ENCODE data around the gene CDH13.

Gene CDH13

DNA sequence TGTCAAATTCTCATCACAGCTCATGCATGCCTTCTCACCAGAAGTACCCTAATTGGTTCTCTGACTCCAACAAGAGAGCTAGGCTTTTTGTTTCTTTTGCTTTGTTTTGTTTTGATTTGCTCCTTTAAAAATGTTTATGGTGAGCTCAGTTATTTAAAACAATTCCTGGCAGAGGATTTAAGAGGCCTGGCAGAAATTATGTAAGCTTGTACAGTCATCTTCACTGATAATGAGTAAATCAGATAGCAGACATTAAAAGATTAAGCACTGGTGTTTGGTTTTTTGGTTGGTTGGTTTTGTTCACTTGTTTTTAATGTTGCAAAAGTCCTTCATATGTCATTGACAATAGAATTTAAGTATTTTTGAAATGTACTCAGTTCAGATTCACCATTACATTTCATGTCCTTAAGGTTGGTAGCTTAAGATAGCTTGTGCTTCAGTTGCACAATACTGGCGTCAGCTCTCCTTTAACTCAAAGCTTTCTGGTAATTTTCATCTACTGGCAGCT, 378.9 kb downstream of the CDH13 start:
- no peak for DNase-seq

DNA sequence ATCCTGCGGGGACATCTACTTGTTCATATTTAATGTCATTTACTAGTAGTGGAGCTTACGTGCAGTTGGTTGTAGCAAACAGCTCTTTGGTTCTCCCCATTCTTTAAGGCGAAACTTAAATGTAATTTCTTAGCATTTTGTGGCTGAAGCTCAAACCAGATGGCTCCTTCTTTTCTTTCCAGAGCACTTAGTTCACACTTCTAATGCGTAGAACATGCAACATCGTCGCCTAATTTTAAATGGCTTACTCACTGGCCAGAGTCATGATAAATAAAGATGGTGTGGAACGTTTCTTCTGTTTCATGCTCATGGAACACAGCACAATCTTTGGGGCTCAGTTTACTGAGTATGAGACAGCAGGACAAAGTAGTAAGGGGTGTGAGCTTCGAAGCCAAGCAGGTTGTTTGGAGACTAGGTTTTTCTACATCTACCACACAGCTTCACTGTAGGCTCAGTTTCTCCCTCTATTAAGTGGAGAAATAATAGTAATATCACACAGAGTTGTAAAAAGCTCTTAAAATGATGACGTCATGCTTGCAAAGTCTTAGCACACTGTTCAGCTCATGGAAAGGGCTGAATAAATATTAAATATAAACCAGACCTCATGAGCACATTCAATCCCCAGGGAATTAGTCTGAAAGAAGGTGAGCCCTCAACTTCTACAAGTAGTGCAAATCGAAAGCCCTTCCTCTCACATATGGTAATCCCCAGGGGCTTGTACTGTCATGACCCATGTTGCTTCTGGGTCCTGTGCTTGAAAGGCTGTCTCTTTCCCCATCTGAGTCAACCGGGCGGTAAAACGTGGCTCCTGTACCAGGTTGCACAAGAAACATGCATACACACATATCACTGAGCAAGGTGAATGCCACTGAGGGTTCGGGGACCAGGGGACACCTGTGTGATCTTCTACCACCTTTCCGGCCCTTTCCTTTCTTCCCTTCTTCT, 384.3 kb downstream of the CDH13 start:
- no peak for DNase-seq

DNA sequence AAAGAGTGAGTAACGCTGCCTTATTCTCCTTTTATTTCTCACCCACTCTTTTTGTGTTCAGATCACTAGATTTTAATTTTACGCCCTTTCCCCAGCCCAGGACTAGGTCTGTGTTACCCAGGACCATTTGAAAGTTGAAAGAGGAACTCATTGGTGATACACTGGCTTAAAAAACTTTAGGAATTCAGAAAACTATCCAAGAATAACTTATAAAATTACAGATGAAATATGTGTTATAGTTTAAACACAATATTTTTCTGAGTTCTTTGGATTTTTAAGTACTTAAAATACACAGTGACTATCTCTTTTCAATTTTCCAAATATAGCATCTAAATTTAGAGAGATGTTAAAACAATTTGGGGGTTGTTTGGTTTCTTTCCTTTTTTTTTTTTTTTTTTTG, 385.2 kb downstream of the CDH13 start:
- DNase-seq, result no peak

DNA sequence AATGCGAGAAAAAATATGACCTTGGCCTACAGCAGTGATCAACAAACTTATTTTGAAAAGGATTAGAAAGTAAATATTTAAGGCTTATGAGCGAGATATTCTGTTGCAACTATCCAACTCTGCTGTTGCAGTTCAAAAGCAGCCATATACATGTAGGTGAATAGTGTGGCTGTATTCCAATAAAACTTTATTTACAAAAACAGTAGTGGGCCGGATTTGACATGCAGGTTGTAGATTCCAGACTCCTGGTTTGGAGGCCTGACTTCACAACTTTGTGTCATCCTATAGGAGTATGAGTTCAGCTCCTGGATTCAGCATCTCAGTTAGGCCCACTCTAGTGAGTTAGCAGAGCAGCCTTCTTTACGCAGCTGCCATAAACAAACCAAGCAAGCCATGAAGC, 386.3 kb downstream of the CDH13 start:
- DNase-seq, result no peak

DNA sequence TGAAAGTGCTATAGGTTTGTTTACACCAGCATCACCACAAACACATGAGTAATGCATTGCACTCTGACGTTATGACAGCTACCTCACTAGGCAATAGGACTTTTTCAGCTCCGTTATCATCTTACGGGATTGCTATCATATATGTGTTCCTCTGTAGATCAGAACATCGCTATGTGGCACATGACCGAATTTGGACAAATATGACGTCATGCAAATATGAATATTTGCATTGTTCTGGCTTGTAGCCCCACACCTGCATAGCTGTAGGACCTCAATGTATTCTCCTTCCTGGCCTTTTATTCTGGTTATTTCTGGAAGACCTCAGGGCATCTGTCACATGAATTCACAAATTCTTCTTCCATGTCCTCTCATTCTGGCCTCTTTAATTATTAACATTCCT, 393.2 kb downstream of the CDH13 start:
- no peak for DNase-seq

DNA sequence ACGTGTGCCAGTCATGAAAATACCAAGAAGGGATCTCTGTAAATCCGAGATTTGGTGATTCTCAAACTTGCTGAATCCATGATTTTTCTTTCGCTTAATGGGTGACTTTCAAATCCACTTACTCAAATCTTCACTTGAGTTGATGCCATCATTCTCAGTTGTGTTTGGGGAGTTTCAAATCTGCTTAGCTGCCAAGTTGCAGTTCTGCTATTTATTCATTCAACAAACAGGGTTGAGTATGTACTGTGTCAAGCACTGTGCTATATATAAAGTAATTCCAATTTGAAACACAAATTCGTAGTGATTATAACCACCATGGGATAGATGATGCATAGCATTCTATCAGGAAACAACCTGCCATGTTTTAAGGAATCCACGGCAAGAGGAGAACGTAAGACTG, 394.3 kb downstream of the CDH13 start:
- no peak for DNase-seq

DNA sequence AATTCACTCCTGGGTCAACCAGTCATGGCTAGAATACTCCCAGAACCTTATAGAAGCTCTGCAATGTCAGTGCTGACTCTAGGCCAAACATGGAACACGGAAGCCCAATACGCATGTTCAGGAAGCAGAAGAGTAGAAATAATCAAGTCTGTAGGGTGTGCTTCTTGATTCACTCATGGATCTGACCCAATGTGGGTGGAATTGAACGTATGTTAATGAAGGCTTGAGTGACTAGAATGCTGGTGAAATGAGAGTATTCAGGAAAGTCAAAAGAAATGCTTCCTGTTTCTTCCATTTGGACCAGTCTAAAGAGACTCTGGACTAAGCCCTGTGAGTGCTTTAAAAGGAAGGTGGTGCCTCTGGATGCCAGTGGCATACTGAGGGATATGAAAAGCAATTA, 395.0 kb downstream of the CDH13 start:
- DNase-seq, result no peak

DNA sequence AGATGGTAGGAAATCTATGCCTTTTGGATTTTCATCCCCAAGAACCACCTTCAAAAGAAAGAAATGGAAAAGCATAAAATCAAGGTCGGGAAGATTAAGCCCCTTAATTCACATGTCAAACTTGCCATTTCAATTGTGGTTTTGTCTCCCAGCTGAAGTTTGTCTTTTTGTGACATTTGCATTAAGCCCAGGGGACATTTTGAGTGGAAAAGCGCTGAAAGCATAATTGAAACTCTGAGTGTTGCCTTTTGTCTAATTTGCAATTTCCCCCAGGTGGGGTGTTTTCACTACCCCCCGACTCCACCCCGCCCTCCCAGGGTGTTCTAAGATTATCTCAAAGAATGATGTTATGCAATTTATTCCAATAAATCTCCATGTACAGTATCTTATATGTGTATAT, 396.2 kb downstream of the CDH13 start:
- DNase-seq, result no peak

DNA sequence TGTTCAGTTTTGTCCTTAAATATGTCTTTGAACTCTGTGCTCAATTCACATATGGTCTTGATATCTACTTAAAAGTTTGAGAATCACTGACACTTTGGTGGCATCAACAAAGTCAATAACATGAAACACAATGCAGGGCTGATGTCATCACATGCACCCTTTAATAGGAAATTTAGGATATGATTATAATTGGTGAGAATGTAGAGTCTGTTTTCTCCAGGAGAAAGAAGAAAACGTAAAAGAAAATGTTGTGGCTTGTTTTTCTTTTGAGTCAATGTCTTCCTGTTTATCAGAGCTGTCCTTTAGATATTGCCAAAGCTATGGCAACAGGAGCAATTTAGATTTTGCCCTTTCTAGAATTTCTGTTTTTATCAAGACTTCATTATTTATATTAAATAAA, 396.9 kb downstream of the CDH13 start:
- DNase-seq, result no peak

DNA sequence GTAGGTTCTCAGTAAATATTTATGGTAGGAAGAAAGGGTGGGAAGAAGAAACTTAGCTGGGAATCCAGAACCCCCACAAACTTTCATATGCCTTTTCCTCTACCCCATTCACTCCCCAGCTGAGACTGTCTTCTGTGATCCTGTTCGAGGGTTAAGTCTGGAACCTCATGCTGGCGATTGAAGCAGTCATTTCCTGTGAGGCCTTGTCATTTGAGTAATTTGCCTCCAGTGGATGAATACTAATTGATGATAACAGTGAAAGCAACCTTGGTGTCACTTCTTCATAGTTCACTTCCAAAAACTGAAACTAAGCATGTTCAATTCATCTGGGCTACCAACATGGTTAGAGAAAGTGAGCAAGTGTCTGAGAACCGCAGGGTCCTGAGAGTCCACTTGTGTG, 401.2 kb downstream of the CDH13 start:
- no peak for DNase-seq

DNA sequence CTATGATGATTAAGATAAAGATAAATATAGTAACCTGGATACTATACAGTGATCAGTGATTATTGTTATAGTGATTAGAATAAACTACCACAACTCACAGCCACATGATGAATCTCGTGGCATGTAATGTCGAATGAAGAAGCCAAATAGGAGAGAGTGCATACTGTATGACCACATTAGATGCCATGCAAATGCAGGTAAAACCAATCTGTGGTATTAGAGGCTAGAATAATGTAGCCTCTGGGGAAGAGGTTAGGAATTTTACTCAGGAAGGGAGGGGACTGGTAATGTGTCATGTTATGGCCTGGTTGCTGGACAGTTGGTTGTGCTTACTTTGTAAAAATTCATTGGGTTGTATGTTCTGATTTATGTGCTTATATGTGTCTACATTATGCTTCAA, 402.7 kb downstream of the CDH13 start:
- no peak for DNase-seq

DNA sequence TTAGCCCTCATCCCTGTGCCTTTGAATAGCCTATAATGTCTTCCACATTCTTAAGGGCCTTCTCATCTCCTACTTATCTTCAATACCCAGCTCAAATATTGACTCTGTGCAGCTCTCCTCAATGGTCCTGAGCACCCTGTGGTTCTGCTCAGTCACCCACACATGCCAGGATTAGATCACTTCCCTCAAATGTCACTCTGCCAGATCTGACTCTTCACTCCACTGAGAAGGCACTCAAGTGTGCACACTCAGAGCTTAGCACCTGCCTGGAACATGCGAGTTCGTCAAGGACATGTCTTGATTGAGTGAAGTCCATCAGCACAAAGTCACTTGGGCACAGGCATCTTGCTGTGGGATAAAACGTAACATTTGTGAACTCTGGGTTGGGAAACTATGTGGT, 404.8 kb downstream of the CDH13 start:
- DNase-seq, result no peak

DNA sequence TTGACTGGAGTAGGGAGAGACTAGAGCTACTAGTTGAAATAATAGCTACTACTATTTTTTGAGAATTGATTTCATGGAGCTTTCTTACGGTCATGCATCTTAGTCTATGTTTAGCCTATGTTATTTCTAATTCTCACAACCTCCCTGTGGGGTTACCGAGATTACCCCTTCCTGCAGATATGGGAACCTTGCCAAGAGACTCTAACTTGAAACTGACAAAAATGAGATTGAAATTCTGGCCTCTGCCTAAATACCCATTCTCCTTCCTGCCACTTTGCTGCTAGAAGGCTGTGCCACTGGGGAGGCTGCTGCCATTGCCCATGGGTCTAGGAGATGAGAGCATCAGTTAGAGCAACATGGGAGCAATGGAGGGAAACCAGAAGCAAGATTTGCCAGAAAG, 410.3 kb downstream of the CDH13 start:
- DNase-seq, result no peak

DNA sequence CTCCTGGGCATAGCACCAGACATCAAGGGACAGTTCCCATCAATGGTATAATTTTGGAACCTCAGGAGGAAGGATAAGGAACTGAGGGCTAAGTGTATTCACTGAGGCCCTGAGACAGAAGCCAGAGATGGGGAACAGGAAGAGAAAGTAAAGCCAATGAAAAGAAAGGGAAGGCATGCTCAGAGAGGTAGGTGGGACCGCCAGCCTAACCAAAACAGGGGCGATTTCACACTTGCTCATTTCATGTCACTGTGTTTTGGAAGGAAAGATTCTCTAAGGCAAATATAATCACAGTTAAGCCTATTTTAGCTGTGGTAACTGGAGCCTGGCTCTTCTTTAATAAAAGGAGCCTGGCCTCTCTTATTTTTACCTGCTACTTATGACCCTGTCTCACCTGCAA, 411.1 kb downstream of the CDH13 start:
- no peak for DNase-seq

DNA sequence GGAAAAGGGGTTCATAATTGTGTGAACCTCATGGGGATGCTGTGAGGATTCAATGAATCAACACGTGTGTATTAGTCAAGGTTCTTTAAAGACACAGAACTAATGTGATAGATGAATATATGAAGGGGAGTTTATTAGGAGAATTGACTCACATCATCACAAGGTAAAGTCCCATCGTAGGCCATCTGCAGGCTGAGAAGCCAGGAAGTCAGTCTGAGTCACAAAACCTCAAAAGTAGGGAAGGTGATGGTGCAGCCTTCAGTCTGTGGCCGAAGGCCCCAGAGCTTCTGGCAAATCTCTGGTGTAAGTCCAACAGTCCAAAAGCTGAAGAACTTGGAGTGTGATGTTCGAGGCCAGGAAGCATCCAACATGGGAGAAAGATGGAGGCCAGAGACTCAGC, 413.4 kb downstream of the CDH13 start:
- no peak for DNase-seq

DNA sequence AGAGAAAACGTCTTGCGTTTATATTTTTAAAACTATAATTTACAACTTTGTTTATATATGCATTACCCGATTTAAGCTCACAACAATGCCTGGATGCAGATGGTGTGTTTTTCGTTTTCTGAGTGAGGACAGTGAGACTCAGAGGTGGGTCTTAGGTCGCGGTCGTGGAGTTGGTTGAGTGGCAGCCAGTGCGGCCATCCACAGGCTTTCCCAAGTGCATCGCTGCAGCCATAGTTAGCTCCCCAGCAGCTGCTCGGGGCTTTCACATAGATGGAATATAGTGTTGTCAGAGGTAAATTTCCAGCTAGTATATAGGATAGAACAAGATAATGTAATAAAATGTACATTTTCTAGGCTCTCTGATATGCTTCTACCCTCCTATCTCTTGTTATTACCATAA, 417.8 kb downstream of the CDH13 start:
- DNase-seq, result no peak

DNA sequence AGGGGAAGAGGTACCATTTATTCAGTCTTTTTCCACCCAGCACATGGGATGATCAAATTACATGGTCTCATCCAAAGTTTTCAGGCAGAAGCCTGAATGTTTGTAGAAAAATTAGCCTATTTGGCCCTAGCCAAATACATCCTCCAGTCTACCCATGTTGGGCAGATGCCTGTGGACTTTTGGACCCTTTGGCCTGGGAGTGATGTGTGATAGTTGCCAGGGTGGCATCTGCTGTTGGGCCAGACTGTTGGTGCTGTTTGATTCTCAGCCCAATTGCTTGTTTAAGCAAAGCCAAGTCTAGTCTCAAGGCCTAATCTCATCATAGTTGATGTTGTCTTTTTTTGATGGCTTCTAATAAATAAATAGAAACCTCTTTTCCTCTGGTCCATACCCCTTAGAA, 419.0 kb downstream of the CDH13 start:
- no peak for DNase-seq

DNA sequence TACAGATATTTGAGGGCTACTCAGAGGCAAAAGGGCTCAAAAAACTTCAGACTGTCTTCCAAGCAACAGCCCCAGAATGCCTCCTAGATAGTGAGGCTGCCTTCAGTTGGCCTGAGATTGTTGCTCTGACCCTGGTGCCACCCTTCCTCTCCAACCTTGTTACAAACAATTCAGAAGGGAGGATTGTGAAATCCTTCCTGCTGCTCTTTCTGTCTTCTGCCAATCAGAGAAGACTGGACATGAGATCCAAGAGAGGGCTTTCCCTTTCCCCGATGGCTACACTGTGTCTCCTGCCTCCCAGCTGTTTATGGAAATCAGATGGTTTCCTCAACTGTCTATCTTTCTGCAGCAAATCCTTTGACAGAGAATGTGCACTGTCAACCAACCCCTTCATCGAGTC, 419.9 kb downstream of the CDH13 start:
- DNase-seq, result no peak

DNA sequence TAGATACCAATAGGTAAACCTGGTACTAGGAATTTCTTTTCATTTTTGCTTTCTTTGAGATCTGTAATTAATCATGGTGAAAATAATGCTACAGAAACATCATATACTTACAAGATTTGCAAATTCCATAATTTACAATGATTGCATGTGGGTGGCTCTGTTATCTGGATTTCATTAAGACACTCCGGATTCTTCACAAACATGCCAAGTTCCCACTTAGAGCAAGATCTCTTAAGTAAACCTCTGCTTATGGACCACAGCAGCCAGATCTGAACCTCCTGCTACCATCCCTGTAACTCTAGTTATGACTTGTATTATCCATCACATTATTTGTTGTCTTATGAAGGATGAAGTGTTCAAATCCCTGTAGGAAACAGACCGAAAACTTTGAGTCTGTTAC, 424.7 kb downstream of the CDH13 start:
- no peak for DNase-seq

DNA sequence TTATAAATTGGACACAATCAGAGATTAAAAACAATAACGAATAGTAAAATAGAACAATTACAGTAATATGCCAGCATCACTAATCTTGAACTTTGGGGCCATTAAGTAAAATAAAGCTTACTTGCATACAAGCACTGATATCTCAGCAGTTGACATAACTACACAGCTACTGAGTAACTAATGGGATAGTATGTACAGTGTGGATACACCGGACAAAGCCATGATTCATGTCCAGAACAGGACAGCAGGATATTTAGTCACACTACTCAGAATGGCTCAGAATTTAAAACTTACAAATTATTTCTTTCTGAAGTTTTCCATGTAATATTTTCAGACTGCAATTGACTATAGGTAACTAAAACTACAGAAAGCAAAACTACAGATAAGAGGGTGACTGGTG, 427.5 kb downstream of the CDH13 start:
- DNase-seq, result no peak

DNA sequence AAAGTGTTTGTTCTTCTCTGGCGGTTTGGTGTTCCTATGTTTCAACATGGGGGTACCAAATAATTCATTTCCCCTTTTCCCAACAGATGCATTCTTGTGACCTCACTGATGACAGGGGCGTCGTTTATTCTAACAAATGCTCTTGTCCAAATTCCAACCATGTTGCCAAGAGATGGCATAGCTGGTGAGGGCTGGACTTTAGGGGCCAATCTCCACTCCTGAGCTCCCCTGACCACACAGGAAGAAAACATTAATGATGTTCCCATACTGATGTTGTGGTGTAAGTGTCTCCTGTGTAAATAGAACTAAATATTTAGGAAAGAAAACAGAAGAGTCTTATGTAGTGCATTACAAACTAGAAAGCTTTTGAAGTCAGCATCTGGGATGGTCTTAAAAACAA, 431.6 kb downstream of the CDH13 start:
- no peak for DNase-seq

DNA sequence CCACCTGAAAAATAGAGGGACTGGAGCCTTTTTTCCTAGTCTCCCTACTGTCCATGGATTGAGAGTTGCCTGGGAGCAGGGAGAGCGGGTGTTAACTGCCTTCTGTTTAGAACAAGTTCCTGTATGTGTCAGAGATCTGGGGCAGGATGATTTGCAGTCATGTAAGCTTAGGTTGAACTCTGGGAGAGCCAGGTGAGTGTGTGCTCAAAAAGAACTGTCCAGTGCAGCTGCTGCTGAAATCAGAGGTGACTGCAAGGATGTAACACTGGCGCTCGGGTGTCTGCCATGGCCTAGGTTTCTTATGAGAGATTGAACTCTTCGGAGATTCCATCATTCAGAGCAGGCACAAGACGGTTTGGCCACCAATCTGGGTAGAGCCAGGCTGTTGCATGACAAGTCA, 432.5 kb downstream of the CDH13 start:
- no peak for DNase-seq

DNA sequence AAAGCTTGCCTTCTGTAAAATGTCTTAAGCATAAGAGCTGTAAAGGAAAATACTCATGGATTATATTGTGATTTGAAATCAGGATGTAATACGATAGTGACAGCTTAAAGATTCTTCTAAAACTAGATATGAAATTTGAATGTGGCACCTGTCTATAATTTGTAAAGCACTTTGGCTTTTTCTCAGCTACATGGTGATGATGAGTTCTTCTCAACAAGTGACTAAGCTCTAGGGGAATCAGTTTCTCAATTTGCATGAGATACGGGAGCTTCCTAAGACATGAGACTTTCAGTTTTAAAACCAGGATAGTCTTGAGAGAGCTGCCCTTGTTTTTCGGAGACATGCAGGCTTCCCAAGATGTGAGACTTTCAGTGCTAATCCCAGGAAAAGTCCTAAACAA, 439.2 kb downstream of the CDH13 start:
- no peak for DNase-seq

DNA sequence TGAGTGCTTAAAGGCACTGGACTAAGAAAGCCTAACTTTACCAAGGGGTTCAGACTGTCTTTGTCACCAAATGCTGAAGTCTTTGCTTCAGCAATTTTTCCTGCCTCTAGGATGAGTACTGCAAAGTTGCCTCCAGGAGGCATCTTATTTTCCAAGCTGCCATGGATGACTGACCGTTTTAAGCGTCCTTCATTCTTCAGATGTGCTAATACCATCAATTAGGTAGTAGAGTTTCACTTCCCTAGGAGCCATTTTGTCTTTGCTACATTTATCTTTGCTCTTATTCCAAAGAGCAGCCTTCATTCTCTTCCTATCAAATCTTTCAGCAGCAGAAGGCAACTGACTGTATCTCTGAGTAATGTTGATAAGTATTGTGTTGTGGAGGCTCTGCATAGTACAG, 440.1 kb downstream of the CDH13 start:
- DNase-seq, result no peak

DNA sequence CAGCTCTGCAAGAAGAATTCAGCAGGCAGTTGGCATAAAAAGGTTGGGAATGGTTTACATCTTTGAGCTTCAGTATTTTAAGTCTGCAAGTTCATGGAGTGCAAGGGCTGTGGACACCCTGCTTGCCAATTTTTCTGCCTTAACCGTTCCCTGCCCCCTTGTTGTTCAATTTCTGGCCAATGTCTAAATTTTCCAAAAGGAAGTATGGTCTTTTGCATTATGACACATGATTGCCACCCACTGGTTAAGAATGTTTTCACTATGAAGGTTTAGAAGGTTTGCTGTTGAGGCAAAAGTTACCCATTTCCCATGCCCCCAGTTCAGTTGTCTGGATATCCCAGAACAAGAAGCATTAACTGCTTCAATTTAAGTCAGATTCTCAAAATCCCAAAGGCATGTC, 441.9 kb downstream of the CDH13 start:
- DNase-seq, result no peak
